Adrenal gland (tissue), 5 donors: Measurements from ENCODE around the gene SNX32.

Experiments used
- CTCF ChIP-seq, 6 experiments: fragments of 450-650 bp in 4 of 6; fragments of 200-600 bp in 2 of 6; sonication (generic) in 1 of 6; IDR thresholded peaks; 1 replicate in 5 of 6; 2 replicates in 1 of 6; pipeline versions ENCODE4 v1.5.1 to v1.8.0; 2016 to 2021; ENCODE audit warnings: antibody characterized with exemption in 6 of 6, mild to moderate bottlenecking in 2 of 6, moderate library complexity in 1 of 6
- POLR2A ChIP-seq, 2 donors: fragments of 450-650 bp; IDR thresholded peaks; one replicate each; pipeline ENCODE4 v1.6.1; 2017; ENCODE audit warnings: antibody characterized with exemption in 2 of 2, mild to moderate bottlenecking in 2 of 2, moderate library complexity in 1 of 2
- donor health status: DM: no; HTN: no; CAD: no.

DNA sequence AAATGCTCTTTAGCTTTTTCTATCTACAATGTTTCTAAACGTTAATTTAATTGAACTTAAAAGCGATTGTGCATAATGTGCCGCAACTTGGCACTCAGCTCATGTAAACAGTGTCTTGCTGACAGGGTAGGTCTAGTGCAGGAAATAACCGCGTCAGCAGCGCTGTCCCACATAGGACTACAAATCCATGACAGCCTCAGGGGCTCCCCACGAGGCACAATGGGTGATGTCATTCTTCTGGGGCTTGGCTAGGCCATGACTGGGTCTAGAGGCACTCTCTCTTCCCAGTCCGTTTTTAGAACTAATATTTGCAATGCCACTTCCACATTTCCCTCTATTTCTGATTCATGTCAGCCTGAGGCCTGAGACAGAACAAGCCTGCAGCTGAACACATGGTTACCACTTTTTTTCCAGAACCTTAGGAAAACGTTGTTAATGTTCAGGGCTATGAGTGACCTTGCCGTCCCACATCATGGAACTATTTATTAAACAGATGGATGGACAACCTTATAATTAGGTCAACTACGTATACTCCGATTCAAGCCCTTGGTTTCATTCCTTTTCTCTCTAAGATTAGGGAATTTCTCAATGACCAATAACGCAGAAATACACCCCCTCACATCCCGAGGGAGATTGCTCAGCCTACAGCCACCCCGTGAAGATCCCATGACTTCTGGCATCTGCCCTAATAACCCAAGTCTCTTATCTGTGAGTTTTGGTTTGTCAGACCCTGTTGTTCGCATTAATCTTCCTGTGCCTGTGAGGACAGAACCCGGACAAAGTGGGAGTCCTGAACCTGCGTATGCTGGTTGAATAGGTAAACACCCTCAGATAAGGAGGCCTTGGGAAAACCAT lies 19.4 kb upstream of the SNX32 start:
- TF ChIP-seq CTCF (IDR thresholded peaks at IDR 0.05), result no peak
- TF ChIP-seq POLR2A (IDR thresholded peaks at IDR 0.05), result no peak
